SU-DHL-6 (cell line): ENCODE results near the gene MAP3K7CL.

ENCODE experiments used
- H2AFZ ChIP-seq: fragments of 200-600 bp; sonication (generic); 2 replicates; pipeline ENCODE4 v1.6.1; 2014; ENCODE audit warnings: low read depth, mild to moderate bottlenecking, moderate library complexity, mixed read lengths, antibody characterized with exemption, low read length; ENCODE audit not compliant: severe bottlenecking
- H3F3A ChIP-seq: fragments of 200-600 bp; shearing (Covaris generic); 2 replicates; pipeline ENCODE4 v1.6.0; 2016; ENCODE audit warnings: antibody characterized with exemption, mild to moderate bottlenecking; ENCODE audit not compliant: insufficient read depth
- H3K27ac ChIP-seq: fragments of 200-600 bp; sonication (generic); 2 replicates; pipeline ENCODE4 v1.5.1; 2016; ENCODE audit warnings: low read depth, mild to moderate bottlenecking, low read length, moderate library complexity, mixed read lengths
- H3K27me3 ChIP-seq: fragments of 200-600 bp; sonication (generic), shearing (Covaris generic); 2 replicates; pipeline ENCODE4 v1.6.0; 2014; ENCODE audit warnings: mild to moderate bottlenecking, low read length
- H3K36me3 ChIP-seq: fragments of 200-600 bp; sonication (generic); 2 replicates; pipeline ENCODE4 v1.6.1; 2014; ENCODE audit warnings: mild to moderate bottlenecking, low read length, mixed read lengths
- H3K4me2 ChIP-seq: fragments of 300-600, 200-600 bp; shearing (Covaris generic), sonication (generic); 2 replicates; pipeline ENCODE4 v1.6.0; 2014; ENCODE audit warnings: low read length, low read depth, mild to moderate bottlenecking; ENCODE audit not compliant: poor library complexity, severe bottlenecking
- H3K4me3 ChIP-seq: fragments of 200-600 bp; sonication (generic); 2 replicates; pipeline ENCODE4 v1.5.1; 2014; ENCODE audit warnings: antibody characterized with exemption, low read length, mild to moderate bottlenecking, mixed read lengths; ENCODE audit not compliant: insufficient read depth, poor library complexity, severe bottlenecking
- H3K79me2 ChIP-seq: fragments of 200-600 bp; sonication (generic); 2 replicates; pipeline ENCODE4 v1.6.1; 2014; ENCODE audit warnings: mild to moderate bottlenecking, low read length, moderate library complexity; ENCODE audit not compliant: insufficient read depth
- H3K9ac ChIP-seq: fragments of 200-600 bp; sonication (generic); 2 replicates; pipeline ENCODE4 v1.7.0; 2014; ENCODE audit warnings: mild to moderate bottlenecking, low read length
- H3K9me2 ChIP-seq: fragments of 200-600 bp; sonication (generic); replicated peaks from 2 replicates; pipeline ENCODE4 v1.6.1; 2014; ENCODE audit warnings: low read length; ENCODE audit not compliant: insufficient read depth
- H3K9me3 ChIP-seq: fragments of 200-600 bp; sonication (generic); 2 replicates; pipeline ENCODE4 v1.6.1; 2014; ENCODE audit warnings: low read length, mixed read lengths; ENCODE audit not compliant: insufficient read depth
- H4K20me1 ChIP-seq: fragments of 200-600 bp; sonication (generic); 2 replicates; pipeline ENCODE4 v1.6.1; 2014; ENCODE audit warnings: low read depth, mild to moderate bottlenecking, antibody characterized with exemption, low read length, moderate library complexity, mixed read lengths
- EZH2phosphoT487 ChIP-seq: fragments of 200-600 bp; sonication (generic), shearing (Covaris generic); conservative IDR thresholded peaks from 2 replicates; pipeline ENCODE4 v1.6.1; 2018; ENCODE audit warnings: mild to moderate bottlenecking, antibody characterized with exemption, low read length, moderate library complexity, mixed read lengths
- TF ChIP-seq, protein P1 (sequence below): fragments of 200-600 bp; sonication (generic); IDR thresholded peaks from one replicate; pipeline ENCODE4 v1.5.1; 2017; ENCODE audit warnings: antibody characterized with exemption, mild to moderate bottlenecking, low read length, moderate library complexity; ENCODE audit not compliant: insufficient read depth, poor library complexity, severe bottlenecking

The MAP3K7CL gene

GRCh38 chr21:29221253-29221744 lies 90.9 kb downstream of the MAP3K7CL start:
- TF ChIP-seq EZH2phosphoT487: no peak
- TF ChIP-seq, protein P1, sequence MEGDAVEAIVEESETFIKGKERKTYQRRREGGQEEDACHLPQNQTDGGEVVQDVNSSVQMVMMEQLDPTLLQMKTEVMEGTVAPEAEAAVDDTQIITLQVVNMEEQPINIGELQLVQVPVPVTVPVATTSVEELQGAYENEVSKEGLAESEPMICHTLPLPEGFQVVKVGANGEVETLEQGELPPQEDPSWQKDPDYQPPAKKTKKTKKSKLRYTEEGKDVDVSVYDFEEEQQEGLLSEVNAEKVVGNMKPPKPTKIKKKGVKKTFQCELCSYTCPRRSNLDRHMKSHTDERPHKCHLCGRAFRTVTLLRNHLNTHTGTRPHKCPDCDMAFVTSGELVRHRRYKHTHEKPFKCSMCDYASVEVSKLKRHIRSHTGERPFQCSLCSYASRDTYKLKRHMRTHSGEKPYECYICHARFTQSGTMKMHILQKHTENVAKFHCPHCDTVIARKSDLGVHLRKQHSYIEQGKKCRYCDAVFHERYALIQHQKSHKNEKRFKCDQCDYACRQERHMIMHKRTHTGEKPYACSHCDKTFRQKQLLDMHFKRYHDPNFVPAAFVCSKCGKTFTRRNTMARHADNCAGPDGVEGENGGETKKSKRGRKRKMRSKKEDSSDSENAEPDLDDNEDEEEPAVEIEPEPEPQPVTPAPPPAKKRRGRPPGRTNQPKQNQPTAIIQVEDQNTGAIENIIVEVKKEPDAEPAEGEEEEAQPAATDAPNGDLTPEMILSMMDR: no peak
- H3K36me3 ChIP-seq: no peaks in the 10 kb centered on the region
- no peak overlapping the region for H2AFZ ChIP-seq
- H3K9ac ChIP-seq: no peak overlapping the region
- no peaks in the 10 kb centered on the region for H3K9me3 ChIP-seq
- no peaks in the 10 kb centered on the region for H3F3A ChIP-seq
- no peaks in the 10 kb centered on the region for H3K27me3 ChIP-seq
- no peak overlapping the region for H3K4me3 ChIP-seq
- no peaks in the 10 kb centered on the region for H3K79me2 ChIP-seq
- H3K4me2 ChIP-seq: no peak overlapping the region
- H3K9me2 ChIP-seq: no peaks in the 10 kb centered on the region
- no peaks in the 10 kb centered on the region for H4K20me1 ChIP-seq
- H3K27ac ChIP-seq: no peak overlapping the region

- no peaks in the 10 kb centered on the region for H4K20me1 ChIP-seq
- H3K4me3 ChIP-seq: no peak overlapping the region
- H3F3A ChIP-seq: no peaks in the 10 kb centered on the region
- H2AFZ ChIP-seq: no peak overlapping the region
- TF ChIP-seq, protein P1: no peak
- no peak for TF ChIP-seq EZH2phosphoT487
- H3K27ac ChIP-seq: no peak overlapping the region
- H3K9ac ChIP-seq: no peak overlapping the region
- H3K4me2 ChIP-seq: no peak overlapping the region
- H3K36me3 ChIP-seq: no peaks in the 10 kb centered on the region
- H3K9me2 ChIP-seq: no peaks in the 10 kb centered on the region
- H3K27me3 ChIP-seq: no peaks in the 10 kb centered on the region
- H3K9me3 ChIP-seq: no peaks in the 10 kb centered on the region
- H3K79me2 ChIP-seq: no peaks in the 10 kb centered on the region
These were observed 93.6 kb downstream of the MAP3K7CL start for GRCh38 chr21:29224006-29224405.
